WTC11 (cell line): ENCODE results near the gene PRR7. TPM values are rescaled to one million over a fixed set of nuclear protein-coding genes. Genes with fewer than 3 reads are reported as not detected.

Experiments used
- ATAC-seq: fragments of 200-7000 bp; cut with Tn5 transposase; 2 replicates; pipeline ENCODE4 v1.10.0; 2021; ENCODE audit warnings: mild to moderate bottlenecking, moderate library complexity
- CTCF ChIA-PET: fragments of 300-600 bp; sonication (Branson Sonifier 250); formaldehyde crosslinking; loops from one replicate; lab custom pipeline; 2021; ENCODE audit warnings: antibody characterized with exemption; lab: Charles Lee
- POLR2A ChIA-PET: fragments of 350-600 bp; sonication (Branson Sonifier 250); formaldehyde crosslinking; loops from one replicate; lab custom pipeline; 2021; ENCODE audit warnings: antibody characterized with exemption; lab: Charles Lee
- DNase-seq: peaks from one replicate; pipeline ENCODE4 v3.0.0; 2021; ENCODE audit warnings: low spot score
- H3K27ac Mint-ChIP-seq: 2 replicates; pipeline ENCODE4 v1.8.0; 2021; ENCODE audit warnings: mixed read lengths
- H3K27me3 Mint-ChIP-seq: 2 replicates; pipeline ENCODE4 v1.8.0; 2021; ENCODE audit warnings: low read depth, mild to moderate bottlenecking, moderate library complexity, mixed read lengths
- H3K36me3 Mint-ChIP-seq: 2 replicates; pipeline ENCODE4 v1.8.0; 2021; ENCODE audit warnings: mixed read lengths
- H3K4me1 Mint-ChIP-seq: 2 replicates; pipeline ENCODE4 v1.8.0; 2022; ENCODE audit warnings: mixed read lengths
- H3K4me3 Mint-ChIP-seq: 2 replicates; pipeline ENCODE4 v1.8.0; 2021; ENCODE audit warnings: mild to moderate bottlenecking, moderate library complexity, mixed read lengths
- H3K9me3 Mint-ChIP-seq: 2 replicates; pipeline ENCODE4 v1.8.0; 2021; ENCODE audit warnings: mixed read lengths
- AR ChIP-seq: fragments of 250-450 bp; sonication (Bioruptor Pico); IDR thresholded peaks from 2 replicates; pipeline ENCODE4 v1.9.0; 2021; ENCODE audit warnings: mild to moderate bottlenecking
- ATF1 ChIP-seq: sonication (generic); formaldehyde crosslinking; IDR thresholded peaks from 2 replicates; pipeline ENCODE4 v1.8.1; 2023; ENCODE audit warnings: mild to moderate bottlenecking, moderate library complexity, missing genetic modification reagents
- CTCF ChIP-seq: fragments of 200-600 bp; IDR thresholded peaks from 2 replicates; pipeline ENCODE4 v1.8.0; 2022; ENCODE audit warnings: antibody characterized with exemption
- GABPB1 ChIP-seq: sonication (generic); formaldehyde crosslinking; IDR thresholded peaks from 2 replicates; pipeline ENCODE4 v1.8.1; 2023; ENCODE audit warnings: mild to moderate bottlenecking, missing genetic modification reagents
- HMGA2 ChIP-seq: fragments of 250-450 bp; sonication (Bioruptor Pico); IDR thresholded peaks from 2 replicates; pipeline ENCODE4 v1.4.0; 2021; ENCODE audit warnings: mild to moderate bottlenecking, moderate library complexity
- IRF1 ChIP-seq: sonication (generic); formaldehyde crosslinking; IDR thresholded peaks from 2 replicates; pipeline ENCODE4 v1.8.0; 2023; ENCODE audit warnings: missing genetic modification reagents
- MAX ChIP-seq: sonication (generic); formaldehyde crosslinking; IDR thresholded peaks from 2 replicates; pipeline ENCODE4 v1.8.0; 2022; ENCODE audit warnings: mild to moderate bottlenecking, missing genetic modification reagents
- MYBL2 ChIP-seq: sonication (generic); formaldehyde crosslinking; IDR thresholded peaks from 2 replicates; pipeline ENCODE4 v1.8.1; 2023; ENCODE audit warnings: mild to moderate bottlenecking, moderate library complexity, missing genetic modification reagents
- NR2C2 ChIP-seq: sonication (generic); formaldehyde crosslinking; IDR thresholded peaks from 2 replicates; pipeline ENCODE4 v1.8.0; 2022; ENCODE audit warnings: mild to moderate bottlenecking, missing genetic modification reagents
- RORB ChIP-seq: fragments of 250-450 bp; sonication (Bioruptor Pico); IDR thresholded peaks from 2 replicates; pipeline ENCODE4 v1.9.0; 2021; ENCODE audit warnings: mild to moderate bottlenecking
- STAT6 ChIP-seq: sonication (generic); formaldehyde crosslinking; conservative IDR thresholded peaks from 2 replicates; pipeline ENCODE4 v1.8.1; 2023; ENCODE audit warnings: mild to moderate bottlenecking, low read depth, missing genetic modification reagents, moderate library complexity
- TEAD4 ChIP-seq: sonication (generic); formaldehyde crosslinking; IDR thresholded peaks from 2 replicates; pipeline ENCODE4 v1.8.0; 2022; ENCODE audit warnings: mild to moderate bottlenecking, missing genetic modification reagents
- ZBTB21 ChIP-seq: sonication (generic); formaldehyde crosslinking; IDR thresholded peaks from 2 replicates; pipeline ENCODE4 v1.8.1; 2023; ENCODE audit warnings: mild to moderate bottlenecking, missing genetic modification reagents, borderline replicate concordance
- ZMAT4 ChIP-seq: fragments of 250-450 bp; sonication (Bioruptor Pico); IDR thresholded peaks from 2 replicates; pipeline ENCODE4 v1.9.0; 2021; ENCODE audit warnings: mild to moderate bottlenecking
- ZNF281 ChIP-seq: sonication (generic); formaldehyde crosslinking; IDR thresholded peaks from 2 replicates; pipeline ENCODE4 v1.8.0; 2023; ENCODE audit warnings: mild to moderate bottlenecking, missing genetic modification reagents
- ZNF512 ChIP-seq: sonication (generic); formaldehyde crosslinking; IDR thresholded peaks from 2 replicates; pipeline ENCODE4 v1.8.1; 2022; ENCODE audit warnings: missing genetic modification reagents, borderline replicate concordance
- ZNF532 ChIP-seq: fragments of 250-450 bp; sonication (Bioruptor Pico); IDR thresholded peaks from 2 replicates; pipeline ENCODE4 v1.9.0; 2021; ENCODE audit warnings: mild to moderate bottlenecking, borderline replicate concordance
- ZNF671 ChIP-seq: fragments of 250-450 bp; sonication (Bioruptor Pico); IDR thresholded peaks from 2 replicates; pipeline ENCODE4 v1.8.0; 2021; ENCODE audit warnings: mild to moderate bottlenecking
- total RNA-seq: library from RNA; stranded (reverse); gene quantifications from 3 replicates; pipeline ENCODE4 v1.2.3, GENCODE V29; 2021

PRR7 gene
- total RNA-seq, 1 experiment from 2014 or later, result 13.1 TPM

- TF ChIP-seq ZNF532 (CRISPR knock-in tag), result no peak
- no peak for TF ChIP-seq STAT6 (CRISPR knock-in tag)
- TF ChIP-seq NR2C2, result no peak
- TF ChIP-seq AR (CRISPR knock-in tag), result no peak
- TF ChIP-seq MAX, result no peak
- TF ChIP-seq MYBL2, result no peak
- TF ChIP-seq ZNF512 (CRISPR knock-in tag), result no peak
- no peak for TF ChIP-seq TEAD4 (CRISPR knock-in tag)
- TF ChIP-seq ATF1 (CRISPR knock-in tag), result no peak
- TF ChIP-seq IRF1, result no peak
- TF ChIP-seq HMGA2 (CRISPR knock-in tag), result no peak
Measured at GRCh38 chr5:177430140-177430951, 16.3 kb upstream of the PRR7 start (continued).

GRCh38 chr5:177430972-177431316, 15.7 kb upstream of the PRR7 start:
- CTCF ChIA-PET, result interaction anchor here (1.1 to 9.4 kb wide), 6 partner anchors 24 to 121 kb away, joined by 3 to 95 read pairs (median 4); partner anchors contain the start of gene PFN3
- Mint-ChIP-seq H3K9me3 (no peaks in the 10 kb centered on the region), H3K27me3 (no peaks in the 10 kb centered on the region), H3K4me3 (no peak overlapping the region), H3K36me3 (peaks cover 8% of the 10 kb centered on the region), H3K4me1 (peaks cover 13% of the 10 kb centered on the region), H3K27ac (no peak overlapping the region)
- POLR2A ChIA-PET, result no interaction called here
- DNase-seq (no peak), ATAC-seq (no peak)
- TF ChIP-seq RORB (CRISPR knock-in tag), result no peak
- TF ChIP-seq ZNF281, result no peak
- no peak for TF ChIP-seq CTCF
- TF ChIP-seq ATF1 (CRISPR knock-in tag), result no peak
- TF ChIP-seq GABPB1 (CRISPR knock-in tag), result no peak
- TF ChIP-seq ZBTB21, result no peak
- no peak for TF ChIP-seq ZMAT4 (CRISPR knock-in tag)
- no peak for TF ChIP-seq ZNF671 (CRISPR knock-in tag)
